GM12801 (cell line): ENCODE results near the gene RFX1.

Experiments
- TF ChIP-seq, protein P1 (sequence below): IDR thresholded peaks from one replicate; pipeline ENCODE4 v1.5.1; 2011; ENCODE audit warnings: control low read depth; ENCODE audit not compliant: insufficient read length; ENCODE audit errors: extremely low read depth

Gene RFX1

DNA sequence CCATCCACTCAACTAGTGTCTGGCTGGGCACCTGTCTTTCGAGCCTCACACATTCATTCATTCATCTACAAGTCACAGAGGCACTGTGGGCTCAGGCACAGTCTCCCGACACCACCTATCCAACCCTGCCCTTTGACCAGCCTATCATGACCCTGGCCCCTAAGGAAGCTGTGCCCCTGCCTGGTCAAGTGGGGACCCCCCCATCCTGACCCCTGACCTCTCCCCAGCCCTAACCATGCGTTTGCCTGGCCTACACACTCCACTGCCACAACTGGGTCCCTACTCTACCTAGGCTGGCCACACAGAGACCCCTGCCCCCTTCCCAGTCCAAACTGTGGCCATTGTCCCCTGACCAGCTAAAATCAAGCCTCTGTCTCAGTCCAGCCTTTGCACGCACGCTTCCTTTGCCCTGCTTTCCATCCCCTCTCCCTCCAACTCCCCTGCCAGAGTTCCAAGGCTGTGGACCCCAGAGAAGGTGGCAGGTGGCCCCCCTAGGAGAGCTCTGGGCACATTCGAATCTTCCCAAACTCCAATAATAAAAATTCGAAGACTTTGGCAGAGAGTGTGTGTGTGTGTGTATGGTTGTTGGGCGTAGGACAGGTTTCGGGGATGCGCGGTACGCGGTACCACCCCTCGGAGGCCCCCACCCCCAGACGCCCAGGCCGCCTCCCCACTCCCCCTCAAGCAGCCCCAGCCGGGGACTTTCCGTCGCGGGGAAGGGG is 25.0 kb upstream of the RFX1 start:
- TF ChIP-seq, protein P1, sequence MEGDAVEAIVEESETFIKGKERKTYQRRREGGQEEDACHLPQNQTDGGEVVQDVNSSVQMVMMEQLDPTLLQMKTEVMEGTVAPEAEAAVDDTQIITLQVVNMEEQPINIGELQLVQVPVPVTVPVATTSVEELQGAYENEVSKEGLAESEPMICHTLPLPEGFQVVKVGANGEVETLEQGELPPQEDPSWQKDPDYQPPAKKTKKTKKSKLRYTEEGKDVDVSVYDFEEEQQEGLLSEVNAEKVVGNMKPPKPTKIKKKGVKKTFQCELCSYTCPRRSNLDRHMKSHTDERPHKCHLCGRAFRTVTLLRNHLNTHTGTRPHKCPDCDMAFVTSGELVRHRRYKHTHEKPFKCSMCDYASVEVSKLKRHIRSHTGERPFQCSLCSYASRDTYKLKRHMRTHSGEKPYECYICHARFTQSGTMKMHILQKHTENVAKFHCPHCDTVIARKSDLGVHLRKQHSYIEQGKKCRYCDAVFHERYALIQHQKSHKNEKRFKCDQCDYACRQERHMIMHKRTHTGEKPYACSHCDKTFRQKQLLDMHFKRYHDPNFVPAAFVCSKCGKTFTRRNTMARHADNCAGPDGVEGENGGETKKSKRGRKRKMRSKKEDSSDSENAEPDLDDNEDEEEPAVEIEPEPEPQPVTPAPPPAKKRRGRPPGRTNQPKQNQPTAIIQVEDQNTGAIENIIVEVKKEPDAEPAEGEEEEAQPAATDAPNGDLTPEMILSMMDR, result no peak

DNA sequence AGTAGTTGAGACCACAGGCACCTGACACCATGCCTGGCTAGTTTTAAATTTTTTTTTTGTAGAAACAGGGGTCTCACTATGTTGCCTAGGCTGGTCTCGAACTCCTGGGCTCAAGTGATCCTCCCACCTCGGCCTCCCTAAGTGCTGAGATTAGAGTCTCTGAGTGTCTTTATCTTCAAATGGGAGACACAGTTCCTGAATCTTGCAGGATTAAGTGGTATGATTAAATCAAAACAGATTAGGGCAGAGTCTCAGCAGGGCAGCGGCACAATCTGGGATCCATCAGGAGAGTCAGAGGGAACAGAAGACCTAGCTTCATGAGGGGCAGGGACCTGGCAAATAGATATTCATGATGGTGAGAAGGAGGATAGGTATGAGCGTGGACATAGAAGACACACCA is 22.8 kb upstream of the RFX1 start:
- TF ChIP-seq, protein P1, result no peak

DNA sequence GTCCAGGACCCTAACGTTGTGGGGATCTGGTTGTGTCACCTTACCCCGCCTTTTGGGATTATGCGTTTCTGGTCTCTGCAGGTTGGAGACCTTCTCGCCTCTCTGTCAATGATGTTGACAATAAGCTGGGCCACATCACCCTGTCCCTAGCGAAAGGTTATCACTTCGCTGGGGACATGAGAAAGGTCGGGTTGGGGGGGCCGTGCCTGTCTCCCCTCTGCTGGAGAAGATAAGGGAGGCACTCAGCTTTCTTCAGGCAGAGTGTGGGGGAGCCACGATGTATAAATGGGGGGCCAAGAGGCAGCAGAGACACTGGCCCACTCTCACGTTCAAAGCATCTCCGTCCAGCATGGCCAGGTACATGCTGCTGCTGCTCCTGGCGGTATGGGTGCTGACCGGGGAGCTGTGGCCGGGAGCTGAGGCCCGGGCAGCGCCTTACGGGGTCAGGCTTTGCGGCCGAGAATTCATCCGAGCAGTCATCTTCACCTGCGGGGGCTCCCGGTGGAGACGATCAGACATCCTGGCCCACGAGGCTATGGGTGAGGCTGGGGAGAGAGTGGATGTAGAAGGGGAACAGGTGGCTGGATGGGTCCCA is 21.8 kb upstream of the RFX1 start, which contains the start of gene RLN3:
Gene RLN3 (plus strand): TSS at position 293 of the 595 bp plus-strand sequence. CDS start 57 bp downstream, at position 350.
- TF ChIP-seq, protein P1, result no peak

DNA sequence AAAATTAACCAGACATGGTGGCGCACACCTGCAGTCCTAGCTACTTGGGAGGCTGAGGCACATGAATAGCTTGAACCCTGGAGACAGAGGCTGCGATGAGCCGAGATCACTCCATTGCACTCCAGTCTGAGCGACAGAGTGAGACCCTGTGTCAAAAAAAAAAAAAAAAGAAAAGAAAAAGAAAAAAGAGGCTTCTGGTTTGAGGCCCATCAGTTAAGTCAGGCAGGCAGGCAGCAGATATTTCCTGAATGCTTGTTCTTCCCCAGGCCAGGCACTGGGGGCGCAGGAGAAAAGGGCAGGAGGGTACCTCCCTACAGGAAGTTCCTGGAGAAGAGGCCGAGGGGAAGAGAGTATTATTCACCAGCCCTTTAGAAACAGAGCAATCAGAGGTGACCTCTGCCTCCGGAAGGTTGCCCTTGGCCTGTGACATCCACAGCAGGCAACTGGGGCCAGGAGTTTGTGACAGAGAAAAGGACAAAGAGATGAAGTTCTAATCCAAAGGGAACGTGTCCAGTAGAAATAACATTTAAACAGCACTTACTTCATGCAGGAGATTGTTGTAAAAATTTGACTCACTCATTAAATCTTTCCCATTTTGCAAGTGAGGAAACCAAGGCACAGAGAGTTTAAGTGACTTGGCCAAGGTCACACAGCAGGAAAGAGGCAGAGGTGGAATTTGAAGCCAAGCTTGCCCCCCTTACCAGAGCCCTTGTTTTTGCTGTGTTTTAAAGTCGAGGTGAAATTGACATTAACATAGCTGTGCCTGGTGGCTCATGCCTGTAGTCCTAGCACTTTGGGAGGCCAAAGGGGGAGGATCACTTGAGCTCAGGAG is 17.5 kb upstream of the RFX1 start:
- TF ChIP-seq, protein P1, result no peak

DNA sequence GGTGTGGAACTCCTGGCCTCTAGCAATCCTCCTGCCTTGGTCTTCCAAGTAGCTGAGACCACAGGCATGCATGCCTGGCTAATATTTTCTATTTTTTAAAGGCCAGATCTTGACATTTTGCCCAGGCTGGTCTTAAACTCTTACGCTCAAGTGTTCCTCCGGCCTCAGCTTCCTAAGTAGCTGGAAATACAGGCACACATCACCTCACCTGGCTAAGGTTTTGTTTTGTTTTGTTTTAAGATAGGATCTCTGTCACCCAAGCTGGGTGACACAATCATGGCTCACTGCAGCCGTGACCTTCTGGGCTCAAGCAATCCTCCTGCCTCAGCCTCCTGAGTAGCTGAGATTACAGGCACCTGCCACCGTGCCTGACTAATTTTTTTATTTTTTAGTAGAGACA is 16.3 kb upstream of the RFX1 start:
- TF ChIP-seq, protein P1, result no peak

DNA sequence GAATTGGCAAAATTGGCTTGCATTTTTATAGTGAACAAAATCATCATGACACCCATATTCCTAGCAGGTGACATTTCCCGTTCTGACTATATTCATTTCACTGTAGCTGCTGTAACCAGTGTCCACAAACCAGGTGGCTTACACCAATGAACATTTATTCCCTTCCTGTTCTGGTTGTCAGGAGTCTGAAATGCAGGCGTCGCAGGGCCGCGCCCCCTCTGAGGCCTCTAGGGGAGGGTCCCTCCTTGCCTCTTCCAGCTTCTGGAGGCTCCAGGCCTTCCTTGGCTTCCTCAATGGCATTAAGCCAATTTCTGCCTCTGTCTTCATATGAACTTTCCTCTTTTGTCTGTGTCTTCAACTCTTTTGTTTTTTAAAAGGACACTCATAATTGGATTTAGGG is 15.4 kb upstream of the RFX1 start:
- TF ChIP-seq, protein P1, result no peak

DNA sequence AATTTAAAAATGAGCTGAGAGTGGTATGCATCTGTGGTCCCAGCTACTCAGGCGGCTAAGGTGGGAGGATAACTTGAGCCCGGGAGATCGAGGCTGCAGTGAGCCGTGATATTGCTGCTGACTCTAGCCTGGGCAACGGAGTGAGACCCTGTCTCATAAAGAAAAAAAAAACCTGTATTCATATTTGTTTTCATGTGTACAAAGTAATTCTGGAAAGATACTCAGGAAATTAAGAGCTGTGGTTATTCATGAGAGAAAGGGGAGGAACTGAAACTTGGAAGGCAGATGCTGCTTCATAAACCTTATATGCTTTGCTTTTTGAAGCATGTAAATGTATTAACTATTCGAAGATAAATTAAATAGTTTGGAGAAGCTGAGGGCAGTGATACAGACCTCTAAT is 13.0 kb upstream of the RFX1 start:
- TF ChIP-seq, protein P1, result no peak
